Urinary bladder (tissue), 4 donors: Measurements from ENCODE around the gene POTEG. TPM values are rescaled to one million over a fixed set of nuclear protein-coding genes. Genes with fewer than 3 reads are reported as not detected.
"Not testable (repeated sequence)": the region's sequence is repeated elsewhere in the genome, so short reads cannot be mapped to it uniquely, and the experiment has no call there.

Experiments used
- DNase-seq: peaks from one replicate; pipeline ENCODE4 v3.0.0-alpha.2; 2015; ENCODE audit errors: extremely low spot score
- H3K27ac ChIP-seq: one replicate; pipeline ENCODE4 v1.5.1; 2013; ENCODE audit warnings: low read depth, mild to moderate bottlenecking, moderate library complexity
- H3K36me3 ChIP-seq: one replicate; pipeline ENCODE4 v1.6.1; 2013; ENCODE audit warnings: mild to moderate bottlenecking, moderate library complexity; ENCODE audit not compliant: insufficient read depth
- H3K4me1 ChIP-seq: one replicate; pipeline ENCODE4 v1.6.1; 2013; ENCODE audit warnings: mild to moderate bottlenecking, moderate library complexity; ENCODE audit not compliant: insufficient read depth
- H3K4me3 ChIP-seq: one replicate; pipeline ENCODE4 v1.5.1; 2013; ENCODE audit warnings: low read depth, low read length
- WGBS: extraction: QIAGEN DNeasy Blood & Tissue Kit; methylation state at CpG from one replicate; pipeline ENCODE4 v1.1.7; 2013; 5-methylcytosine and 5-hydroxymethylcytosine counted together
- polyA plus RNA-seq: library from polyadenylated mRNA; stranded (reverse); fragments of 200-250 nt; gene quantifications from one replicate; pipeline ENCODE4 v1.2.3, GENCODE V29; 2013
- total RNA-seq: library from RNA; depleted of rRNA; stranded (reverse); fragments of >200 nt; gene quantifications from one replicate; pipeline ENCODE4 v1.2.3, GENCODE V29; 2014
- donor health status: healthy with polysubstance abuse.
- donor health status: healthy.

The POTEG gene
- total and polyA plus RNA-seq, 2 donors, result not detected

- H3K4me1 ChIP-seq, H3K4me3 ChIP-seq, H3K36me3 ChIP-seq, DNase-seq, H3K27ac ChIP-seq: not testable (repeated sequence)
- WGBS, result 87% methylated on average over 6 of the region's 12 CpGs
These were observed 39.4 kb downstream of the POTEG start for GRCh38 chr14:19394727-19395126.

DNA sequence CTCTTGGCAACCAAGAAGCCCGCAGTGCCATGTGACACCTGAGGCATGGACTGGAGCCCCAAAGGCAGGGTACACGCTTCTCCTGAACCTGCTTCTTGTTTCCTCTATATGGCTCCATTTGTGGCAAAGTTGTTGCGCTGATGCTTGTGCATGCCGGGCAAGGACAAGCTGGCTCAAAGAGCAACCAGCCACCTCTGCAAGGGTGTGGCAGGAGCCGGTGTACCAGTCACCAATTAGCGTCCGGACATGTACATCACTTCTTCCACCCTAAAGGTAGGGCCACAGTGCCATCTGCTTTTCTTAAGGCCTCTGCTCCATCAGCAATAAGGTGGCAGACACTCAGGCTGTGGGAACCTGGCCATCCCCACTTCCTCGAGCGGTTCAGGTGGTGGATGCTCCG is 43.9 kb downstream of the POTEG start:
- H3K27ac ChIP-seq, H3K4me3 ChIP-seq, H3K4me1 ChIP-seq, DNase-seq, H3K36me3 ChIP-seq: not testable (repeated sequence)
- 89% methylated on average over 10 of the region's 10 CpGs for WGBS

GRCh38 chr14:19388741-19389140 is 45.4 kb downstream of the POTEG start:
- not testable (repeated sequence) for H3K4me3 ChIP-seq, H3K4me1 ChIP-seq, H3K27ac ChIP-seq, H3K36me3 ChIP-seq, DNase-seq
- 70% methylated on average over 3 of the region's 4 CpGs for WGBS

GRCh38 chr14:19386996-19387395 is 47.1 kb downstream of the POTEG start:
- H3K27ac ChIP-seq, H3K4me1 ChIP-seq, H3K36me3 ChIP-seq, H3K4me3 ChIP-seq, DNase-seq: not testable (repeated sequence)
- 77% methylated on average over 9 of the region's 9 CpGs for WGBS

DNA sequence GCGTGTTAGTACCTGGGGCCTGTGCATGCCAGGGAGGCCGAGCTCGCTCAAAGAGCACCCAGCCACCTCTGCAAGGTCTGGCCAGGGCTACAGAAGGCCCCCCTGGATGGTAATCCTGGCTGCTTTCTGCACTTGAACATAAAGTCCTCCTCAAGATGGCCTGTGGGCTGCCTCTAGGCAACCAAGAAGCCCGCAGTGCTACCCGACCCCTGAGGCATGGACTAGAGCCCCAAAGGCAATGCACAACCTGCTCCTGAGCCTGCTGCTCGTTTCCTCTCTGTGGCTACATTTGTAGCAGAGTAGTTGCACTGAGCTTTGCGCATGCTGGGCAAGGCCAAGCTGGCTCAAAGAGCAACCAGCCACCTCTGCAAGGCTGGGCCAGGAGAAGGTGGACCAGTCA is 47.8 kb downstream of the POTEG start:
- not testable (repeated sequence) for H3K4me3 ChIP-seq, H3K36me3 ChIP-seq, DNase-seq, H3K4me1 ChIP-seq, H3K27ac ChIP-seq
- 57% methylated on average over 3 of the region's 7 CpGs for WGBS

- H3K27ac ChIP-seq, DNase-seq, H3K4me1 ChIP-seq, H3K36me3 ChIP-seq, H3K4me3 ChIP-seq: not testable (repeated sequence)
- 52% methylated on average over 3 of the region's 6 CpGs for WGBS
These were observed 49.9 kb downstream of the POTEG start for GRCh38 chr14:19384088-19384781.

DNA sequence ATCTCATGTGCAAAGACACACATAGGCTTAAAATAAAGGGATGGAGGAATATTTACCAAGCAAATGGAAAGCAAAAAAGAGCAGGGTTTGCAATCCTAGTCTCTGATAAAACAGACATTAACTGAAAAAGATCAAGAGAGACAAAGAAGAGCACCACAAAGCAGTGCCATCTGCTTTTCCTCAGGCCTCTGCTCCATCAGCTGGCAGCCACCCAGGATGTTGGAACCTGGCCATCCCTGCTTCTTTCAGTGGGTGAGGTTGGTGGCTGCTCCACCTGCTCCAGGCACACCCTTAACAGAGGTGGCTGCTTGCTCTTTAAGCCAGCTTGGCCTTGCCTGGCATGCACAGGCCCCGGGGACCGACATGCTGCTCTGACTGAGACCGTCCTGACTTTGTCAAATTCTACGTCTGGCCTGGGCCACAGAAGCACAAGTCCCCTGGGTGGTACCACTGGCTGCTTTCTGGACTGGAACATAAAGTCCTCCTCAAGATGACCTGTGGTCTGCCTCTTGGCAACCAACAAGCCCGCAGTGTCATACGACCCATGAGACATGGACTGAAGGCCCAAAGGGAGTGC is 51.0 kb downstream of the POTEG start:
- not testable (repeated sequence) for H3K36me3 ChIP-seq, H3K4me3 ChIP-seq, DNase-seq, H3K4me1 ChIP-seq, H3K27ac ChIP-seq
- no CpG with 5 or more reads among the region's 6 CpGs for WGBS

DNA sequence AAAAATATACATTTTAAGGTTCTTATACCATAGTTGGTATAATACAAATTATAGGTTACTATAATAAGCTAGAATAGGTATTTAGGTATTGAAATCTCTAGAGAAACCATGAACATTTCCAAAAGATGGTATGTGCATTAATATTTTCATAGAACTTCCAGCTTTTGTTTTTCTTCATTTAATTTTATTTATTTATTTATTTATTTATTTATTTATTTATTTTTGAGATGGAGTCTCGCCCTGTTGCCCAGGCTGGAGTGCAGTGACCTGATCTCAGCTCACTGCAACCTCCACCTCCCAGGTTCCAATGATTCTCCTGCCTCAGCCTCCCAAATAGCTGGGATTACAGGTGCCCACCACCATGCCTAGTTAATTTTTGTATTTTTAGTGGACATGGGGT is 54.0 kb downstream of the POTEG start:
- 37% methylated on average over 1 of the region's 1 CpG for WGBS
- H3K4me3 ChIP-seq, result not testable (repeated sequence)

DNA sequence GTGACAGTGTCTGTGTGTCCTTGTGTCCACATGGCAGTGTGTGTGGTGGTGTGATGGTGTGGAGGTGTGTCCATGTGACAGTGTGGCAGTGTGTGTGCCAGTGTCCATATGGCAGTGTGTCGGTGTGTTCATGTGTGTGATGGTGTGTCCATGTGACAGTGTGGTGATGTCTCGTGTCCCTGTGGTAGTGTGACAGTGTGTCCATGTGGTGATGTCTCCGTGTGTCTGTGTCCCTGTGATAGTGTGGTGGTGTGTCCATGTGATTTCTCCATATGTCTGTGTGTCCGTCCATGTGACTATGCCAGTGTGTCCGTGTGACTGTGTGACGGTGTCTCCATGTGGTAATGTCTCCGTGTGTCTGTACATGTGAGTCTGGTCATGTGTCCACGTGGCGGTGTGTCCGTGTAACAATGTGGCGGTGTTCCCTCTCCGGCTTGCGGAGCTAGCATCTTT is 59.7 kb downstream of the POTEG start:
- not testable (repeated sequence) for H3K4me3 ChIP-seq

More for the DNA sequence above, 54.0 kb downstream of the POTEG start:
- H3K36me3 ChIP-seq, H3K4me1 ChIP-seq, DNase-seq, H3K27ac ChIP-seq: not testable (repeated sequence)

DNA sequence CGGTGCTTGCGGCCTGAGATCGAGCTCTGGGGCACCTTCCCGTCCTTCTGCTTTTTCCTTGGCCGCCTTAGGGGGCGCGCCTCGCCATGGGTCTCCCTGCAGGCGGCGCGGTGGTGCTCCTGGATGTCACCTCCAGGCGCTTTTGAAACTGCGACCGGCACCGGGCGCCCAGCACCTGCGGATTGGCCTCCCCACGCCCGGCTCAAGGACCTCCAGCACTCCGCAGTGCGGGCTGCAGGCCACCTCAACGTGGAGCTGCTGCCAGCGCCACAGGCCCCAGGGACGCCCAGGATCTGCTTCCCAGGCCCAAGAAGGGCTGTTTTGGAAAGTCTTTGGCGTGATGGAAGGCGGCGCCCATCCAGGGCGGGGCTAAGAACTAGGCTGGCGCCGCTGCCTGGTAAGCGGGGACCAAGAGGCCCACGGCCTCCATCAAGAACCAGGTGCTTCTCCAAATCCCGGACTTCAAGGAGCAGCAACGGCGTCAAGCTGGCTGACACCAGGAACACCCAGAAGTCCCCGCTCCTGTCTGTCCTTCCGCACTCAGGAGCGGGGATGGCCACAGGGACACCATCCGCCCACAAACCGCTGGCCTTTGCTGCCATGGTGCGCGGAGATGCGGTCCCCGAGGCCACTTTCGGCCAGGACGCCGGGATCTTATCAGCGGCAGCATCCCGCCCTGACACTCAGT is 61.2 kb downstream of the POTEG start:
- 66% methylated on average over 49 of the region's 49 CpGs for WGBS
- not testable (repeated sequence) for DNase-seq, H3K36me3 ChIP-seq

More for the DNA sequence above, 59.7 kb downstream of the POTEG start:
- not testable (repeated sequence) for H3K36me3 ChIP-seq, H3K4me1 ChIP-seq, DNase-seq, H3K27ac ChIP-seq
- WGBS, result 85% methylated on average over 13 of the region's 13 CpGs

DNA sequence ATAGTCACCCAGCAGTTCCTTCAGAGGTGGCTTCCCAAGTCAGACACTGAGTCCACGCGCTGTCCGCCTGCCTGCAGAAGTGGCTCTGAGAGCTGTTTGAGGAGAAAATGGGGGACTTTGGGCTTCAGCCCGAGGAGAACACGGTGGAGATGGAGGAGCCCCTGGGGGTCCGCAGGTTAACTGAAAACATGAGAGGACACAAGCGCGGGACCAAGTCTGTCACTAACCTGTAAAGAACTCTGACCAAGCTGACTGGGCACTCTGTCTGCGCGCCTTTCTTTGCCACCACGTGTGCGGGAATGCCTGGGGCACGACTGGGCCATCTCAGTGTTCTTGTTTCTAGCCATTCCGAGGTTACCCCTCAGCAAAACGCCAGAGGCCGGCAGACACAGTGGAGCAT is 62.4 kb downstream of the POTEG start:
- DNase-seq, H3K36me3 ChIP-seq, H3K4me1 ChIP-seq, H3K27ac ChIP-seq, H3K4me3 ChIP-seq: not testable (repeated sequence)
- 83% methylated on average over 10 of the region's 16 CpGs for WGBS

More for the DNA sequence above, 61.2 kb downstream of the POTEG start:
- H3K4me3 ChIP-seq, H3K27ac ChIP-seq, H3K4me1 ChIP-seq: not testable (repeated sequence)

GRCh38 chr14:19362803-19363202 is 71.3 kb downstream of the POTEG start:
- not testable (repeated sequence) for H3K27ac ChIP-seq
- WGBS, result 97% methylated on average over 6 of the region's 16 CpGs

GRCh38 chr14:19362323-19362722 is 71.8 kb downstream of the POTEG start:
- H3K4me3 ChIP-seq, H3K27ac ChIP-seq, H3K4me1 ChIP-seq, H3K36me3 ChIP-seq, DNase-seq: not testable (repeated sequence)
- 84% methylated on average over 11 of the region's 18 CpGs for WGBS

More at GRCh38 chr14:19362803-19363202, 71.3 kb downstream of the POTEG start:
- not testable (repeated sequence) for H3K36me3 ChIP-seq, H3K4me3 ChIP-seq, H3K4me1 ChIP-seq, DNase-seq
